ENCODE results near the gene YBEY.

The YBEY gene

DNA sequence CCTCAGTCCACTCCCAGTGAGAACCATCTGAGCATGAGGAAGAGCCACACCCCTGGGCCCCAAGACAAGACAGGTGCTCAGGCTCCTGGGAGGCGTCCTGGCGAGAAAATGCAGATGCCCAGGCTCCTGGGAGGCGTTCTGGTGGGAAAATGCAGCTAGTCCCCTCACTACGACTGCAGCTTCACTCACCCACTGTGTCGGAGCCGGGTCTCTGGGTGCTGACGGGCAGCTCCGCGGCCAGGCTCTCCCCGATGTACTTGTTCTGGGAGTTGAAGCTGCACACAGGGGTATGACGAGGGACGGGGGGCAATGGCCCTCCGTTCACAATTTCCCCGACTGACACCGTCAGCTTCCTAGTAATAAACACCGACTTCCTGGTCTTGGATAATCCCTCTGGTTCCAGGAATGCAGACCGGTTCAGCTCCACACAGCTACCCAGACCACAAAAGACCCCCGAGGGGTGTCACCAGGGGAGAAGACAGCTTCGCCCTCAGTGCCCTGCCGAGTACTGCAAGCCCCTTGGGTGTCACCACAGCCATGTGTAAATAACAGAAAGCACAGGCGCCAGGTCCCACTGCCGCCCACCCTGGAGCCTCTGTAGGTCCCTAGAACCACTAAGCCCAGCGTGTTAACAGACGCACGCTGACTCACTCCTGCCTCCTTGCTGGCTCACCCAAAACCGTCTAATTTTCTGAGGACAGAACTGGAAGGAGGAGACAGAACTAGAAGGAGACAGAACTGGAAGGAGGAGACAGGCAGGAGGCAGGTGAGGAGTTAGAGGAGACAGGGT lies 20.2 kb upstream of the YBEY start:
- DNase-seq, result no peak

GRCh38 chr21:46266946-46267345 lies 19.2 kb upstream of the YBEY start:
- DNase-seq, result no peak

DNA sequence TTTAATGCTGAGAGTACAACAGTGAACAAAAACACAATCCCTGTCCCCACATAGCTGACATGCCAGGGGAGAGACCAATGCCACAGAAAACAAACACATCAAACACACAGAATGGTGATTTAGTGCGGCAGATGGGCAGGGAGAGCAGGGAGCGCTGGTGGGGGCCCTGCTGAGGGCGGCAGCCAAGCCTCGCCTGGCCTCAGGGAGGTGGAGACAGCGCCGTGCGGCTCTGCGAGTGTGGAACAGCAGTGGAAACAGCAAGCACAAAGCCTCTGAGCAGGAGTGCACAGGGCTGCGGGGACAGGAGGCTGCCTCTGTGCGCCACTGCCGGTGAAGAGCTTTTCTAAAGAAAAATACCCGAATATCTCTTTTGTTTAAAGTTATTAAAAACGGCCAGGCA lies 17.8 kb upstream of the YBEY start:
- DNase-seq, result no peak

GRCh38 chr21:46269466-46269865 lies 16.7 kb upstream of the YBEY start:
- no peak for DNase-seq

- no peak for DNase-seq
Observed at GRCh38 chr21:46273341-46273740, 12.8 kb upstream of the YBEY start.

- DNase-seq, result no peak
Observed at GRCh38 chr21:46274797-46275390, 11.2 kb upstream of the YBEY start.

DNA sequence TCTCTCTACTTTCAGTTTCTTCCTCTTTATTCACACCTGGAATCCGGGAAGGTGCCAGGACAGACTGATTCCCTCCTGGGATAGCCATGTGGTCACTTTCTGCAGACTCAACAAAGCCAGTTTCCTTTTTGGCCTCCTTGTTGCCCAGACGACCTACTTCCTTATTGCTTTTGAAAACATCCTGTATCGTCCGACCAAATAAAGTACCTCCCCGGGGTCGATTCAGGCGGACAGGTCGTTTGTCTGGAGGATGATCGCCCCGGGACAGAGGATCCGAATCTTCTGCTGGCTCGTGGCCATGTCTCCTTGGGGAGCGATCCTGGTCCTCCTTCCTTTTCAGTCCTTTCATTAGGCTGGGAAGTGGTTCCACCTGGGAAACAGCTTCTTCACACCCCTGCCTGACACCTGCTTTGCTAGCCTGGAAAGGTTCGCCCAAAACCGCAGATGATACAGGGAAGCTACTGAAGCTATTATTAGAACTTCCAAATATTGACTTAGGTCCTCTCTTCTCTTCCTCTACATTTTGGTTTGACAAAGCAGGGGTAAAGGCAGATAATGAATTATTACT lies 2.0 kb upstream of the YBEY start:
- DNase-seq, result no peak

GRCh38 chr21:46284733-46285132 lies 1.4 kb upstream of the YBEY start:
- DNase-seq, result no peak

DNA sequence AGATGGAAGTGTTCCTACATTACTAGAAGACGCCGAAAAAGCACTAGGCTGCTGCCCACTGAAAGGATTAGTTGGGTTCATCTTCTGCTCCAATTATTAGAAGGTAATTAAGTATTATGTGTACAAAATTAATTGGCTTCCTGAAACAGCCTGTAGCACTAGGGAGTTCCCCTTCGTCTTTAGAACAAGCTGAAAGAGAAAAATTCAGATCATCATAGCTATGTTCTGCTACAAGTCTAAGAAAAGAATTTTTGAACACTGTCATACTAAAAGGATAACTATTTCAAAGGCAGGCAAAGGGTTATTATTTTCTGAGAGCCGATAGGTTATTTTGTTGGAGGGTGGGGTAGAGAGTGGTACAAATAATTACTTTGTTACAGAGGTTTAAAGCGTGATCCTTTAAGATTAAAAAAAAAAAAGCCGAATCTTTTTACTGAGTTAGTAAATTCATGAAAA lies 908 bp upstream of the YBEY start, which contains the start of gene MCM3AP:
MCM3AP (minus strand) TSS at position 406 of the 456 bp plus-strand sequence; CDS start at position 81, 325 bp downstream.
- DNase-seq, result no peak

DNA sequence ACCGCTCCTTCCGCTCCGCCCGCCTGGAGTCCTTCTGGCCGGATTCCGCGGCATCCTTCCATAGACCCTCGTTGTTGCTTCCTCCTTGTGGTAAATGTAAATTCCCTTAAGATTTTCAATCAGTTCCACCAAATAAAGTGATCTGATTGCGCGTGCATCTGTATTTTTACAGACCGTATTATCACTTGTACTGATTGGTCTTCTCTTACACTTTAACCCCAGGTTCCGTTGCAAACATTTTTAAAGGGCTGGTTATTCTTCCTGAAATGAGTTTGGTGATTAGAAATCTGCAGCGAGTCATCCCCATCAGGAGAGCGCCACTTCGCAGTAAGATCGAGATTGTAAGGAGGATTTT lies 483 bp downstream of the YBEY start:
- DNase-seq, result no peak

DNA sequence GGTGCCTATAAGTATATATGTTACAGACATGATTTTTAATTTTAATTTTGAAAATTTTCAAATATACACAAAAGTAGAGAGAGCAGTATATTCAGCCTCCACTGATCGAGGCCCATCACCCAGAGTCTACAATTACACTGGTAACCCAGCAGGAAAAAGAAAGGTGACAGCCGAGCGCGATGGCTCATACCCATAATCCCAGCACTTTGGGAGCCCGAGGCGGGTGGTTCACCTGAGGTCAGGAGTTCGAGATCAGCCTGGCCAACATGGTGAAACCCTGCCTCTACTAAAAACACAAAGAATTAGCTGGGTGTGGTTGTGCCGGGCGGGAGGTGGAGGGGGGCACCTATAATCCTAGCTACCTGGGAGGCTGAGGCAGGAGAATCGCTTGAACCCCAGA lies 1.4 kb downstream of the YBEY start:
- DNase-seq, result no peak

- no peak for DNase-seq
Observed at GRCh38 chr21:46289655-46290179, 3.6 kb downstream of the YBEY start.

GRCh38 chr21:46291561-46291960 lies 5.4 kb downstream of the YBEY start:
- no peak for DNase-seq

- DNase-seq, result peak; percentile 65
Observed at GRCh38 chr21:46294647-46295176, 8.6 kb downstream of the YBEY start.

GRCh38 chr21:46295177-46295770 lies 9.1 kb downstream of the YBEY start:
- DNase-seq, result peak; percentile 60

- no peak for DNase-seq
Observed at GRCh38 chr21:46295996-46296752, 10.0 kb downstream of the YBEY start.

GRCh38 chr21:46297338-46298271 lies 11.5 kb downstream of the YBEY start:
- DNase-seq, result no peak

GRCh38 chr21:46299167-46299566 lies 13.0 kb downstream of the YBEY start:
- DNase-seq, result no peak

DNA sequence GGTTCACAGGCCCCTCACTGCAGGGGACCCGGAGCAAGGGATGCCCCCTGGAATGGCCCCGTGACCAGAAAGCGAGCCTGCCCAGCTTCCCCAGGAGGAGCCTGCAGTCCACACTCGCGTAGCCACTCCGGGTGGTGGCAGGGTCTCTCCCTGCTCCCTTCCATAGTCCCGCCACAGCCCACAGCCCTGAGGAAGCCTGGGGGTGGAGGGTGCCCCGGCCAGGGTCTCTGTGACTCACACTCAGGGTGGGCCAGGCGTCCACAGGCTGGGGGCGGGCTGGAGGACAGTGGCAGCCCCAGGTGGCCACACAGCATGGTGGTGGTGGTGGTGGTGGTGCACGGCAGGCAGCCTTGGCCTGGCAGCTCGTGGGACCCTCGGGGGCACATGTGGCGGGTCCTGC lies 15.6 kb downstream of the YBEY start:
- no peak for DNase-seq

DNA sequence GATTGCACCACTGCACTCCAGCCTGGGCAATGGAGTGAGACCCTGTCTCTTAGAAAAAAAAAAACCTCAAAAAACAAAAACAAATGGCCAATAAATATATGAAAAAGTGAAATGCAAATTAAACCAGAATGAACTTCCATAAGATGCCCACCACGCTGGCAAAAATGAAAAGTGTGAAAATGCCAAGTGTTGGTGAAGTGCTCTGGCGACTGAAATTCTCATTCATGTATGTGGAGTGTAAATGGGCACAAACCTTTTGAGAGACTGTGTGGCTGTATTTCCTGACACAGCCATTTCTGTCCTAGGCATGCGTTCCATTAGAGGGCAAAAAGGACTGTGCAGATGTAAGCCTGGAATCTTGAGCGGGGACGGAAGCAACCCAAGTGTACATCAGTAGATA lies 18.3 kb downstream of the YBEY start:
- no peak for DNase-seq

- no peak for DNase-seq
Observed at GRCh38 chr21:46304955-46305354, 18.8 kb downstream of the YBEY start.

Measured in HCEC 1CT (cell line).